Loucy (cell line): Measurements from ENCODE around the gene RORB.

Experiments used
- H2AFZ ChIP-seq: fragments of 200-600 bp; sonication (generic); 2 replicates; pipeline ENCODE4 v1.6.0; 2016; ENCODE audit warnings: antibody characterized with exemption, mild to moderate bottlenecking, low read length, moderate library complexity
- H3F3A ChIP-seq: fragments of 200-600 bp; 2 replicates; pipeline ENCODE4 v1.6.0; 2016; ENCODE audit warnings: antibody characterized with exemption, low read depth, mild to moderate bottlenecking
- H3K27me3 ChIP-seq: fragments of 200-600 bp; sonication (generic); 2 replicates; pipeline ENCODE4 v1.6.1; 2014; ENCODE audit warnings: low read length, mild to moderate bottlenecking; ENCODE audit not compliant: insufficient read depth, poor library complexity, severe bottlenecking
- H3K36me3 ChIP-seq: fragments of 200-600 bp; sonication (generic); 2 replicates; pipeline ENCODE4 v1.6.1; 2016; ENCODE audit warnings: low read length; ENCODE audit not compliant: insufficient read depth
- H3K4me1 ChIP-seq: fragments of 200-600 bp; sonication (generic); 2 replicates; pipeline ENCODE4 v1.5.1; 2014; ENCODE audit warnings: low read length, mild to moderate bottlenecking; ENCODE audit not compliant: insufficient read depth, poor library complexity, severe bottlenecking
- H3K4me2 ChIP-seq: fragments of 200-600 bp; sonication (generic); 2 replicates; pipeline ENCODE4 v1.6.0; 2014; ENCODE audit warnings: antibody characterized with exemption, low read length, low read depth, mild to moderate bottlenecking; ENCODE audit not compliant: poor library complexity, severe bottlenecking
- H3K4me3 ChIP-seq: fragments of 200-600 bp; sonication (generic); 2 replicates; pipeline ENCODE4 v1.5.1; 2014; ENCODE audit warnings: low read length, mild to moderate bottlenecking, mixed read lengths; ENCODE audit not compliant: poor library complexity, severe bottlenecking
- H3K79me2 ChIP-seq: fragments of 200-600 bp; sonication (generic); 2 replicates; pipeline ENCODE4 v1.6.1; 2014; ENCODE audit warnings: low read length; ENCODE audit not compliant: insufficient read depth
- H3K9ac ChIP-seq: fragments of 200-600 bp; sonication (generic); 2 replicates; pipeline ENCODE4 v1.6.0; 2014; ENCODE audit warnings: mild to moderate bottlenecking, low read depth, low read length, moderate library complexity; ENCODE audit not compliant: poor library complexity, severe bottlenecking
- H3K9me2 ChIP-seq: fragments of 200-600 bp; sonication (generic); replicated peaks from 2 replicates; pipeline ENCODE4 v1.6.1; 2016; ENCODE audit warnings: low read depth, low read length, mixed read lengths
- H3K9me3 ChIP-seq: fragments of 200-600 bp; sonication (generic); 2 replicates; pipeline ENCODE4 v1.6.1; 2014; ENCODE audit warnings: mild to moderate bottlenecking, antibody characterized with exemption, low read length, low read depth; ENCODE audit not compliant: insufficient read depth
- H4K20me1 ChIP-seq: fragments of 200-600 bp; sonication (generic); 2 replicates; pipeline ENCODE4 v1.6.0; 2014; ENCODE audit warnings: antibody characterized with exemption, low read length, mild to moderate bottlenecking; ENCODE audit not compliant: insufficient read depth, poor library complexity, severe bottlenecking
- EZH2phosphoT487 ChIP-seq: fragments of 200-600 bp; IDR thresholded peaks from 2 replicates; pipeline ENCODE4 v1.6.1; 2018; ENCODE audit warnings: antibody characterized with exemption, mild to moderate bottlenecking, moderate library complexity, borderline replicate concordance
- TF ChIP-seq, protein P1 (sequence below): fragments of 200-600 bp; sonication (generic); conservative IDR thresholded peaks from 2 replicates; pipeline ENCODE4 v1.5.1; 2014; ENCODE audit warnings: mild to moderate bottlenecking, antibody characterized with exemption, low read length

Gene RORB

GRCh38 chr9:74644023-74644422 is 146.9 kb downstream of the RORB start:
- no peak for TF ChIP-seq EZH2phosphoT487
- TF ChIP-seq, protein P1, sequence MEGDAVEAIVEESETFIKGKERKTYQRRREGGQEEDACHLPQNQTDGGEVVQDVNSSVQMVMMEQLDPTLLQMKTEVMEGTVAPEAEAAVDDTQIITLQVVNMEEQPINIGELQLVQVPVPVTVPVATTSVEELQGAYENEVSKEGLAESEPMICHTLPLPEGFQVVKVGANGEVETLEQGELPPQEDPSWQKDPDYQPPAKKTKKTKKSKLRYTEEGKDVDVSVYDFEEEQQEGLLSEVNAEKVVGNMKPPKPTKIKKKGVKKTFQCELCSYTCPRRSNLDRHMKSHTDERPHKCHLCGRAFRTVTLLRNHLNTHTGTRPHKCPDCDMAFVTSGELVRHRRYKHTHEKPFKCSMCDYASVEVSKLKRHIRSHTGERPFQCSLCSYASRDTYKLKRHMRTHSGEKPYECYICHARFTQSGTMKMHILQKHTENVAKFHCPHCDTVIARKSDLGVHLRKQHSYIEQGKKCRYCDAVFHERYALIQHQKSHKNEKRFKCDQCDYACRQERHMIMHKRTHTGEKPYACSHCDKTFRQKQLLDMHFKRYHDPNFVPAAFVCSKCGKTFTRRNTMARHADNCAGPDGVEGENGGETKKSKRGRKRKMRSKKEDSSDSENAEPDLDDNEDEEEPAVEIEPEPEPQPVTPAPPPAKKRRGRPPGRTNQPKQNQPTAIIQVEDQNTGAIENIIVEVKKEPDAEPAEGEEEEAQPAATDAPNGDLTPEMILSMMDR: no peak
- Histone ChIP-seq H4K20me1 (no peaks in the 10 kb centered on the region), H3K9ac (no peak overlapping the region), H3K4me2 (no peak overlapping the region), H3K9me3 (no peaks in the 10 kb centered on the region), H3K4me1 (no peaks in the 10 kb centered on the region), H2AFZ (no peak overlapping the region), H3K79me2 (no peaks in the 10 kb centered on the region), H3K4me3 (no peak overlapping the region), H3F3A (no peaks in the 10 kb centered on the region), H3K27me3 (no peaks in the 10 kb centered on the region), H3K36me3 (no peaks in the 10 kb centered on the region), H3K9me2 (no peaks in the 10 kb centered on the region)

DNA sequence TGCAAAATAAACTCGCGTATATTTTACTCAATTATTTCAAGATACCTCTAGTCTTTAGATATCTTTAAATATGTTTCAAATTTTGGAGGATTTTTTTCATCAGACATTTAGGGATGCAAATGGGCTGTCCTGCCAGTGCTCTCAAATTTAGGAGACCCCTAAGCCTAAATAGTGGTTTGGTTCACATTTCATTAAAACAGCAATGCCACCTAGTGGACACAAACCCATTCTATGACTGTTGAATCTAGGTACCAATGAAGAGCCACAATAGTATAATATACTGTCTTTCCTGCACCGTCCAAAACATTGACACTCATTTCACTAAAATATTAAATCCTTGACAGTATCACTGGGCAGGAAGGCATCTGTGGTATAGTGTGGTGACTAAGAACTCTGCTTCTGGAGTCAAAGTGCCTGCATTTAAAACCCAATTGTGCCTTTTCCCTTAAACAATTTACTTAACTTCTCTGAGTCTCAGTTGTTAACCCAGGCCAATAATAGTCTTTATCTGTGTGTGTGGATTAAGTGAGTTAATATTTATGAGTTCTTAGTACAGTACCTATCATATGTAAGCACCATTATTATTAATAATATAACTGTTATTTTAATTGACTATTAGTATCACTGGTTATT is 148.0 kb downstream of the RORB start:
- Histone ChIP-seq H3K79me2 (no peaks in the 10 kb centered on the region), H3K4me1 (no peaks in the 10 kb centered on the region), H3K4me2 (no peak overlapping the region), H3K27me3 (no peaks in the 10 kb centered on the region), H2AFZ (no peak overlapping the region; the same call in 1 of the 2 replicates), H4K20me1 (no peaks in the 10 kb centered on the region), H3K9me3 (no peaks in the 10 kb centered on the region), H3K4me3 (no peak overlapping the region), H3F3A (no peaks in the 10 kb centered on the region), H3K9me2 (no peaks in the 10 kb centered on the region), H3K9ac (no peak overlapping the region), H3K36me3 (no peaks in the 10 kb centered on the region)
- no peak for TF ChIP-seq EZH2phosphoT487
- TF ChIP-seq, protein P1: peak; percentile 82

GRCh38 chr9:74653410-74654080 is 156.4 kb downstream of the RORB start:
- Histone ChIP-seq H3K4me3 (no peak overlapping the region), H3K9ac (no peak overlapping the region), H3K79me2 (no peaks in the 10 kb centered on the region), H3K9me2 (no peaks in the 10 kb centered on the region), H3K9me3 (no peaks in the 10 kb centered on the region), H3F3A (no peaks in the 10 kb centered on the region), H3K27me3 (no peaks in the 10 kb centered on the region), H2AFZ (no peak overlapping the region), H3K4me2 (no peak overlapping the region), H3K36me3 (no peaks in the 10 kb centered on the region), H3K4me1 (no peaks in the 10 kb centered on the region), H4K20me1 (no peaks in the 10 kb centered on the region)
- TF ChIP-seq, protein P1: no peak
- no peak for TF ChIP-seq EZH2phosphoT487
